ENCODE data around the gene AKR1C2.
A peak's percentile ranks its signal among the peaks of the same experiment; 100 is the strongest.
"Not testable (repeated sequence)": the region's sequence is repeated elsewhere in the genome, so short reads cannot be mapped to it uniquely, and the experiment has no call there.

Gene AKR1C2

GRCh38 chr10:5018671-5019277 is 15.1 kb upstream of the AKR1C2 start:
- peak; percentile 14; the same call in 1 of the 2 replicates for TF ChIP-seq CTCF (conservative IDR thresholded peaks at IDR 0.05)
- H3K27ac ChIP-seq, result not testable (repeated sequence)

DNA sequence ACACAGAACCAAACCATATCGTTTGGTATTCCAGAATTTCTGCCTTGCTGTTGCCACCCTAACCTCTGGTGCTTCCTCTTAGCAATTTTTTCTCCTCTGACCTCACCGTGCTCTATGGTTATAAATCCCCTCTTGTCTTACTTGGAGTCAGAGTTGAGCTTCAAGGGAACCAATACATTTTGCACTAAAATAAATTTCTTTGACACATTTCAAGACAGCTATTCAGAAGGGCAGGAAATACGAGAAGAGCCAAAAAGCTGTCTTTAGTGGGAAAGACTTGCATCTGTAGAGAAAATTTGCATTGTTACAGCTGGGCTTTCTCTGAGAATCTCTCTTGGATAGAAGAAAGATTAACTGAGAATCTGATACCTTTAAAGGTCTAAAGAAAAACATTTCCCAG is 14.5 kb upstream of the AKR1C2 start:
- no peak for TF ChIP-seq CTCF (conservative IDR thresholded peaks at IDR 0.05)
- H3K27ac ChIP-seq, result no peak overlapping the region

DNA sequence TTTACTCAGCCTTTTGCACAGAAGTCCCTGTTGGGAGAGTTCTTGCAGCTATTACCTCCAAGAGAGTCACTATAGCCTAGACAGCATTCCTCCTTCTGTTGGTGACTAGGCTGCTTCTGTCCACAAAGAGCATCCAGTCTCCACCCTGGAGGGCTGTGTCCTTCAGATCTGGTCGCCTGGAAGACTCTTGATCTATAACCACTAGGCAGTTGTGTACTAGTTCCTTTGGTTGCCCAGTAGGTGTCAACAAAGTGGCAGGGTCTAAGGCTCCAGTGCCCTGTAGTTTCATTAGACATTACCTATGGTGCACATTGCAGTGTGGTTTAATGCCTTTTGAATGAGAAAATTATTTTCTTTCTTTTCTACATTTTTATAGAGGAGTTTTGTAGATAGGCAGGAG is 11.3 kb upstream of the AKR1C2 start:
- no peak for TF ChIP-seq CTCF (conservative IDR thresholded peaks at IDR 0.05)
- no peak overlapping the region for H3K27ac ChIP-seq

DNA sequence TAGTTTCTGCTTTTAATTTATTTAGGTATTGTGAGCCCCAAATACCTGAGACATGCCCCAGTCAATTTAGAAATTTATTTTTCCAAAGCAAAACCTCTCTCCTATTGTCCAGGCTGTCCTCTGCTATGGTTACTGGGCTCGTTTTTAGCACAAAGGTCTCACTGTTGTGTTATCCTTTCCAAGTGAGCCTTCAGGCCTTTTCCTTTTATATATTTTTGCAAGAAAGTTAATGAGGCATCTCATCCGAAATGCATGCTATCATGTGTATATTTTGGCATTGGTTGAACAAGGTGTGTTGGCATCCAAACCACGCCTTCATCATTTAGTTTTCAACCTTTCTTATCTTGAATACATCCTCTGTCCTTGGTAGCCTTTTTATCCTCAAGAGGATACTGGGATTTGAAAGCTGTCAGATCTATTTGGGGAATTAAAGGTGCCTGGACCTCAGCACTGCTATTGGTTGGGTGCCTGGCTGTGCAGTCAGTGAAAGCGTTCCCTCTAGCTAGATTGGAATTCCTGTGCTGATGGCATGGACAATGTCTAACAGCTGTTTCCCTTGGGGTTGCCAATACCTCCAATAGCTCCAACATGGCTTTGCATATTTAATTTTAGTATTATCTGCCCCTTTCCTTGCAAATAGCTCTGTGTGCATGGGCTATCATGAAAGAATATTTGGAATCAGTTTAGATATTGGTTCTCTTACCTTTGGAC is 10.7 kb upstream of the AKR1C2 start:
- H3K27ac ChIP-seq, result not testable (repeated sequence)

DNA sequence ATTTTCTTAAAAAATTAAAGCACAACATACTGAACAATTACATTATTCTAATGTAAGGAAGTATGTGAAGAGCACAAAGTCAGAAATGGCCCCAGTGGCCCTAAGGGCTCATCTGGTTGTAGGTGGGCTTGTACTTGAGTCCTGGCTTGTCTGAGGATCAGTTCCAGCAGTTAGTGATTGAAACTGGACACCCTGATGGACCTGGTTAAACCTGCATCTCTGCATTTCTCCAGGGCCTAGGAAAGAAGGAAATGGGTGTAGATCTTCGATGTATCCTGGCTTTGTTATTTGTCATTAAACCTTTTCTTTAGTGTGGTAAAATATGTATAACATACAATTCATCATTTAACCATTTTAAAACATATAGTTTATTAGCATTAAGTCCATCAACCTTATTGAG is 9.7 kb upstream of the AKR1C2 start:
- H3K27ac ChIP-seq, result no peak overlapping the region; the same call in 1 of the 2 replicates
- TF ChIP-seq CTCF (conservative IDR thresholded peaks at IDR 0.05), result no peak

GRCh38 chr10:5012595-5012994 is 8.9 kb upstream of the AKR1C2 start:
- TF ChIP-seq CTCF (conservative IDR thresholded peaks at IDR 0.05), result no peak
- H3K27ac ChIP-seq, result no peak overlapping the region

DNA sequence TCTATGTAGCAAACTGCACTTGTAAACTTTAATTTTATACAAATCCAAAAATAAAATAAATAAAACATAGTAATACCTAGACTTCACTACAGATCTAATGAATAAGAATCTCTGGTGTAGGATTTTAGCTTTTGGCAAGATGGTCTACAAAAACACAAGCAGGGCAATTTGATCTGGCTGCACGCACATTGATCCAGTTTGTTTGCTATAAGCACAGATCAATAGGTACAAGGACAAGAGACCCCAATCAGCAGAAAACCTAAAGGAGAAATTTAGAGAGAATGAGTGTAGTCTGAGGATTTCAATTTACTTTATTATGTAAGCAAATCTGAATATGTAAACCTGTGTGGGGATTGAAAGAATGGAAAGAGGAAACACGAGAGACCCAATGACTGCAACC is 7.7 kb upstream of the AKR1C2 start:
- not testable (repeated sequence) for H3K27ac ChIP-seq

- not testable (repeated sequence) for H3K27ac ChIP-seq
Observed at GRCh38 chr10:5010043-5010442, 6.4 kb upstream of the AKR1C2 start.

GRCh38 chr10:5008857-5009548 is 5.3 kb upstream of the AKR1C2 start:
- H3K27ac ChIP-seq, result not testable (repeated sequence)

GRCh38 chr10:5004501-5004900 is 844 bp upstream of the AKR1C2 start:
- H3K27ac ChIP-seq, result not testable (repeated sequence)

GRCh38 chr10:5004030-5004385 is 351 bp upstream of the AKR1C2 start:
- not testable (repeated sequence) for H3K27ac ChIP-seq
